GM21515 (cell line): ENCODE results near the gene CDYL2.
"Not testable (repeated sequence)": the region's sequence is repeated elsewhere in the genome, so short reads cannot be mapped to it uniquely, and the experiment has no call there.

Source experiments
- ATAC-seq: cut with Tn5 transposase; IDR thresholded peaks from one replicate; pipeline ENCODE4 v1.9.1; 2021; ENCODE audit not compliant: unreplicated experiment

CDYL2 gene

GRCh38 chr16:80804526-80805383, at the start of gene CDYL2:
Gene CDYL2, minus strand, starts transcription at chr16:80804598. Its CDS starts 425 bp downstream, at chr16:80804173.
- ATAC-seq = peak; percentile 81

- ATAC-seq = no peak
Observed at GRCh38 chr16:80852261-80852872, 48.0 kb upstream of the CDYL2 start.

DNA sequence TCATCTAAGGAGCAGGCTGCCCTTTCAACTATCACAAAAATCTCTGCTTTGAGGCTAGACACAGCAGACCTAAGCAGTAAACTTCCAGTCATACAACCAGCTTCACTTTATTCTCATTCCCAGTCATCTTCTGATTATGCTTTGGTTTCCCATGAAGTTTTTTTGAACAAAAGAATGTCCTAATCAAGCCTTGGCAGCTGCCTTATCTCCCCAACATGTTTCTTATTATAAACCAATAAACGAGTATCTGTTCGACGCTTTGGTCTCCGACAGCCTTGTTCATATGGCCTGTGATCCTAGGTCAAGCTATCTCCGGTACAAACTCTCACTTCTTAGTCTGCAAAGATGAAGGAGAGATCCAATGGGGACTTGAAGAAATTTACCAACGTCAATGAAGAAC, 47.4 kb upstream of the CDYL2 start:
- ATAC-seq = no peak

GRCh38 chr16:80850757-80851156, 46.4 kb upstream of the CDYL2 start:
- no peak for ATAC-seq

- no peak for ATAC-seq
Observed at GRCh38 chr16:80848862-80849261, 44.5 kb upstream of the CDYL2 start.

DNA sequence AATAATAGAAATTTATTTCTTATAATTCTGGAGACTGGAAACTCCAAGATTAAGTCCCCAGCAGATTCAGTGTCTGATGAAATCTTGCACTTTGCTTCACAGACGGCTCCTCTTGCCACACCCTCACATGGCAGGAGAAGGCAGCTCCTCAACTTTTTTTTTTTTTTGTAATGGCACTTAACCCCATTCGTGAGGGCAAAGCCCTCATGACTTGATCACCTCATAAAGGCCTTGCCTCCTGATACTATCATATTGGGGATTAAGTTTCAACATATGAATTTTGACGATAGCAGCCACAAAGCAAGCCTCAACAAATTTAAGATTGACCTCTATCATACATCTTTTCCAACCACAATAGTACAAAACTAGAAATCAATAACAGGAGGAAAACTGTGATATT, 42.3 kb upstream of the CDYL2 start:
- ATAC-seq = no peak

GRCh38 chr16:80846275-80846674, 41.9 kb upstream of the CDYL2 start:
- ATAC-seq = no peak

DNA sequence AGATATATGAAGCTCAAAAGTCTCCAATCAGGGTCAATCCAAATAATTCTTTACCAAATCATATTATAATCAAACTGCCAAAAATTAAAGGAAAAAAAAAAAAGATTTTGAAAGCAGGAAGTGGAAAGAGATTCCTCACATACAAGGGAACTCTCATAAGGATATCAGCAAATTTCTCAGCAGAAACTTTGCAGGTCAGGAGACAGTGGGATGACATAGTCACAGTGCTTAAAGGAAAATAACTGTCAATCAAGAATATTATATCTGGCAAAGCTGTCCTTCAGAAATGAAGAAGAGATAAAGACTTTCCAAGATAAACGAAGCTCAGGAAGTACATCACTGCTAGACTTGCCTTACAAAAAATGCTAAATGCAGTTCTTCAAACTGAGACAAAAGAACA, 40.0 kb upstream of the CDYL2 start:
- ATAC-seq = no peak

- no peak for ATAC-seq
Observed at GRCh38 chr16:80841231-80841630, 36.8 kb upstream of the CDYL2 start.

DNA sequence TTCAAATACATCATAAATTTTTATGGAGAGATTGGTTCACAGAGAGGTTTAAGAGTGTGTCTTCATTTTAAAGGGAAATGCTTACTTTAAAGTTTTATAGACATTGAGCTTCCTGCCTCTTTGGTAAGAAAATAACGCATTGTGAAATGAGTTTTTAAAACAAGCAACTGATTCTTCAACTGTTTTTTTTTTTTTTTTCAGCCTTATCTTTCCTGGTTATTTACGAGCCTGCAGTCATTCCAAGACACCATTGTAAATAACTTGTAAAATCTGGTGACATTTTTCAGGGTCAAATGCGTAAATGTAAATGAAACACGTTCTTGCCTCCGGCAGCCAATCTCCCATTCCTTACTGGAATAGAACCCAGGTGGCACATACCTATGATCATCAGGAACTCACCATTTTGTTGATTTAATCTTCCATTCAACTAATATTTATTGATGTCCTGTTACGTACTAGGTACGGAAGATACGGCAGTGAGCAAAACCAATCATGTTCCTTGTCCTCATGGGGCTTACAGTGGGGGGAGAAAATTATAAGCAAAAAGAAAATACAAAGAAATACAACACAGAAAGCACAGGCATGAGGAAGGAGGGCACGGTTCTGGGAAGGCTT, 33.2 kb upstream of the CDYL2 start:
- no peak for ATAC-seq

DNA sequence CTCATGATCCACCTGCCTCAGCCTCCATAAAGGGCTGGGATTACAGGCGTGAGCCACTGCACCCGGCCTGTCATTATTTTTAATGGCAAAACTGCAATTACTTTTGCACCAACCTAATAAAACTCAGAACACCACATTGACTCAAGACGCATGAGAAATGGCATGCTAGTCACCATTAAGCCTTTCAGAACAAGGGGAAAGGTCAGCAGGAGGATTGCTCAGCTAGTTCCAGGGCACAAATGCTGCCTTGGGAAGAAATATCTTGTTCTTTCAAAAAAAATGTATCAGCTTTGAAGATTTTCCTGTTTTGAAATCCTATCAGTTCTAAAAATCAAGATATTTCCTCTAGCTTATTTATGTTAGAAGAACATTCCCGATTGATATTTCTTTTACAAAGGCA, 32.4 kb upstream of the CDYL2 start:
- ATAC-seq = no peak

GRCh38 chr16:80836202-80836601, 31.8 kb upstream of the CDYL2 start:
- ATAC-seq = no peak

GRCh38 chr16:80831039-80831438, 26.6 kb upstream of the CDYL2 start:
- ATAC-seq = no peak

GRCh38 chr16:80828495-80828894, 24.1 kb upstream of the CDYL2 start:
- ATAC-seq = no peak

DNA sequence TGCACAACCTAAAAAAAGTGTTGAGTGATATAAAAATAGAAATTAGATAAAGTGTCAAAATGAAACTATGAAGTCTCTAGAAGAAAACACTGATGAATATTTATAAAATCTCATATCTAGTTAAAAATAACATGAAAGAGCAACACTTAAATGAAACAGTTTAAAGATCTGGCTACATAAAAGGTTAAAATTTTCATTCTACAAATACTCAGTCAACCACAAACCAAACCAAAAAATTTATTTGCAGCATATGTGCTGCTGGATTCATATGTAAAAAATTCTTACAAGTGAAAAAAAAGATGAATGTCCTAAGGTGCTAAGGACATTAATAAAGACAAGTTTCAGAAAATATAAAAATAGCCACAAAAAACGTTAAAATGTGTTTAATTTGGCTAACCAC, 22.6 kb upstream of the CDYL2 start:
- no peak for ATAC-seq

GRCh38 chr16:80825365-80825758, 21.0 kb upstream of the CDYL2 start:
- ATAC-seq = no peak

GRCh38 chr16:80824623-80825364, 20.4 kb upstream of the CDYL2 start:
- no peak for ATAC-seq

DNA sequence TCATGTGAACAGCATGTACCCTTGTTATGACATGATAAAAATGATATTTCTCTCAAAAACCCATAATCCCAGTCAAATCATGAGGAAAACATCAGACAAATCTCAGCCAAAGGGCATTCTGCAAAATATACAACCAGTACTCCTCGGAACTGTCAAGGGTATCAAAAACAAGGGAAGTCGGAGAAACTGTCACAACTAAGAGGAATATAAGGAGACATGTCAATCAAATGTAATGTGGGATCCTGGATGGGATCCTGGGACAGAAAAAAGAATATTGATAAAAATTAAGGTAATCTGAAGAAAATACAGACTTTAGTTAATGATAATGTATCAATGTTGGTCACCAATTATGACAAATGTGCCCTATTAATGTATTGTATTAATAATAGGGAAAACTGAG, 15.6 kb upstream of the CDYL2 start:
- no peak for ATAC-seq

- ATAC-seq = no peak
Observed at GRCh38 chr16:80816356-80816755, 12.0 kb upstream of the CDYL2 start.

DNA sequence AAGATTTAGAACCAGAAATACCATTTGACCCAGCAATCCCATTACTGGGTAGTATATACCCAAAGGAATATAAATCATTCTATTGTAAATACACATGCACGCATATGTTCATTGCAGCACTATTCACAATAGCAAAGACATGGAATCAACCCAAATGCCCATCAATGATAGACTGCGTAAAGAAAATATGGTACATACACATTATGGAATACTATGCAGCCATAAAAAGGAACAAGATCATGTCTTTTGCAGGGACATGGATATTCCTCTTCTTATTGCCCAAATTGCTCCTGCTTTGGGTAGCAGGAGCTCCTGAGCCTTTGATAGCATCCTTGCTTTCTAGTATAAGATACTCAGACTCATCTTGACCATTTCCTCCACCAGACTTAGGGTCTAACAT, 10.9 kb upstream of the CDYL2 start:
- not testable (repeated sequence) for ATAC-seq

GRCh38 chr16:80812593-80812992, 8.2 kb upstream of the CDYL2 start:
- no peak for ATAC-seq
